MM.1S (cell line): ENCODE measurements around the gene SKAP2.

Experiments used
- CTCF ChIP-seq: fragments of 300-600 bp; sonication (generic); IDR thresholded peaks from 2 replicates; pipeline ENCODE4 v1.5.1; 2016; ENCODE audit warnings: antibody characterized with exemption, low read length, mixed read lengths
- EZH2phosphoT487 ChIP-seq: fragments of 300-600 bp; sonication (generic); IDR thresholded peaks from 2 replicates; pipeline ENCODE4 v1.6.1; 2018; ENCODE audit warnings: antibody characterized with exemption, low read length

GRCh38 chr7:26841003-26841739 lies 23.2 kb downstream of the SKAP2 start:
- no peak for TF ChIP-seq CTCF
- TF ChIP-seq EZH2phosphoT487: no peak
